ENCODE data around the gene RABGAP1L. TPM values are rescaled to one million over a fixed set of nuclear protein-coding genes. Genes with fewer than 3 reads are reported as not detected.

Gene RABGAP1L
- total and polyA plus RNA-seq, 4 donors: 4.8 to 53.5 (median 18.8) TPM

- no peaks in the 10 kb centered on the region for H3K9me3 ChIP-seq (ENCODE audit: control insufficient read depth in 4 of 4, low read length in 3 of 4)
- H3K27me3 ChIP-seq (ENCODE audit: control insufficient read depth in 4 of 4, insufficient read depth in 4 of 4, low read length in 3 of 4): no peaks in the 10 kb centered on the region
- WGBS: 94% methylated on average over 3 of the region's 3 CpGs
- H3K27ac ChIP-seq (ENCODE audit: low read depth in 1 of 2, low read length in 2 of 2): no peak overlapping the region
- DNase-seq (ENCODE audit: low spot score): no peak
- no peak overlapping the region for H3K4me3 ChIP-seq (ENCODE audit: low read depth in 1 of 3, low read length in 3 of 3)
- H3K36me3 ChIP-seq (ENCODE audit: control insufficient read depth in 4 of 4, insufficient read depth in 3 of 4, low read depth in 1 of 4, low read length in 3 of 4): no peaks in the 10 kb centered on the region
- TF ChIP-seq EGR1 (IDR thresholded peaks at IDR 0.05; ENCODE audit: low read depth in 2 of 2) (no peak), ZBTB33 (IDR thresholded peaks at IDR 0.05) (no peak), NR2F2 (IDR thresholded peaks at IDR 0.05) (no peak), SP1 (IDR thresholded peaks at IDR 0.05) (no peak), REST (IDR thresholded peaks at IDR 0.05) (no peak), HNF4G (IDR thresholded peaks at IDR 0.05) (no peak), HNF4A (conservative IDR thresholded peaks at IDR 0.05) (no peak), RXRA (IDR thresholded peaks at IDR 0.05) (no peak), ATF3 (IDR thresholded peaks at IDR 0.05) (no peak)
- no peak overlapping the region for H3K9ac ChIP-seq (ENCODE audit: low read depth in 1 of 2, low read length in 2 of 2)
- no peaks in the 10 kb centered on the region for H3K4me1 ChIP-seq (ENCODE audit: control insufficient read depth in 4 of 4, insufficient read depth in 4 of 4, low read length in 3 of 4)
Observed at GRCh38 chr1:174550296-174550695, 391.0 kb downstream of the RABGAP1L start.

GRCh38 chr1:174556392-174556791 is 397.1 kb downstream of the RABGAP1L start:
- WGBS: 93% methylated on average over 1 of the region's 1 CpG
- TF ChIP-seq REST (IDR thresholded peaks at IDR 0.05): no peak
- no peak for TF ChIP-seq EGR1 (IDR thresholded peaks at IDR 0.05; ENCODE audit: low read depth in 2 of 2)
- no peaks in the 10 kb centered on the region for H3K27me3 ChIP-seq (ENCODE audit: control insufficient read depth in 4 of 4, insufficient read depth in 4 of 4, low read length in 3 of 4)

More at GRCh38 chr1:174556392-174556791, 397.1 kb downstream of the RABGAP1L start:
- no peak for DNase-seq (ENCODE audit: low spot score)
- no peak overlapping the region for H3K27ac ChIP-seq (ENCODE audit: low read depth in 1 of 2, low read length in 2 of 2)
- H3K9ac ChIP-seq (ENCODE audit: low read depth in 1 of 2, low read length in 2 of 2): no peak overlapping the region
- H3K4me1 ChIP-seq (ENCODE audit: control insufficient read depth in 4 of 4, insufficient read depth in 4 of 4, low read length in 3 of 4): no peaks in the 10 kb centered on the region
- H3K4me3 ChIP-seq (ENCODE audit: low read depth in 1 of 3, low read length in 3 of 3): no peak overlapping the region
- H3K36me3 ChIP-seq (ENCODE audit: control insufficient read depth in 4 of 4, insufficient read depth in 3 of 4, low read depth in 1 of 4, low read length in 3 of 4): no peaks in the 10 kb centered on the region
- no peaks in the 10 kb centered on the region for H3K9me3 ChIP-seq (ENCODE audit: control insufficient read depth in 4 of 4, low read length in 3 of 4)

Measured in liver (tissue), 9 donors.